Esophagus mucosa (tissue), 1 donor: ENCODE data around the gene CREG2. TPM values are rescaled to one million over a fixed set of nuclear protein-coding genes. Genes with fewer than 3 reads are reported as not detected.
A peak's percentile ranks its signal among the peaks of the same experiment; 100 is the strongest.

ENCODE experiments used
- ATAC-seq: fragments of 200-7000 bp; cut with Tn5 transposase; one replicate; pipeline ENCODE4 v1.9.1; 2020
- total RNA-seq: library from RNA; stranded (reverse); gene quantifications from one replicate; pipeline ENCODE4 v1.2.4, GENCODE V29; 2023
- donor health status: DM: yes; HTN: yes; CAD: no.

The CREG2 gene, protein sequence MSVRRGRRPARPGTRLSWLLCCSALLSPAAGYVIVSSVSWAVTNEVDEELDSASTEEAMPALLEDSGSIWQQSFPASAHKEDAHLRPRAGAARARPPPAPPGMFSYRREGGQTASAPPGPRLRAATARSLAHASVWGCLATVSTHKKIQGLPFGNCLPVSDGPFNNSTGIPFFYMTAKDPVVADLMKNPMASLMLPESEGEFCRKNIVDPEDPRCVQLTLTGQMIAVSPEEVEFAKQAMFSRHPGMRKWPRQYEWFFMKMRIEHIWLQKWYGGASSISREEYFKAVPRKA
- total RNA-seq = 2.3 TPM

DNA sequence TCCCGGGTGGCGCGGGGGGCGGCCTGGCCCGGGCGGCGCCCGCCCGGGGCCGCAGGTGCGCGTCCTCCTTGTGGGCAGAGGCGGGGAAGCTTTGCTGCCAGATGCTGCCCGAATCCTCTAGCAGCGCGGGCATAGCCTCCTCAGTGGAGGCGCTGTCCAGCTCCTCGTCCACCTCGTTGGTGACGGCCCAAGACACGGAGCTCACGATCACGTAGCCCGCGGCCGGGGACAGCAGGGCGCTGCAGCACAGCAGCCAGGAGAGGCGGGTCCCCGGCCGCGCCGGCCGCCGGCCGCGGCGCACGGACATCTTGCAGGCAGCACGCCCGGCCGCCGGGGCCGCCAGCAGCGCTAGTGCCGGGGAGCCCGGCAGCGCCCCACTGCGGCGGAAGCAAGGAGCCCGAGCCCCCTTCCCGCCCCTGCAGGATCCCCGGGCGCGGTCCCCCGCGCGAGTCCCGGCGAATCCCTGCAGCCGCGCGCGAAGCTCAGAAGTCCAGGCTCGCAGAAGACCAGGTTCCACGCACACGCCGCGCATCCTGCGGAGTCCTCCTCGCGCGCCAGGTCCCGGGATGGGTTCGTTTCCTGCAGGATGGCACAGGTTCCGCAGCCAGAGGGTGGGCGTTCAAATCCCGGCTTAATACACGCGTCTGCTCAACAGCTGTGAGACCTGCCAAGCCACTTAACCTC, at the start of gene CREG2:
CREG2 (minus strand) TSS at position 353 of the 684 bp plus-strand sequence; CDS start at position 307, 46 bp downstream.
- peak; percentile 71 for ATAC-seq

DNA sequence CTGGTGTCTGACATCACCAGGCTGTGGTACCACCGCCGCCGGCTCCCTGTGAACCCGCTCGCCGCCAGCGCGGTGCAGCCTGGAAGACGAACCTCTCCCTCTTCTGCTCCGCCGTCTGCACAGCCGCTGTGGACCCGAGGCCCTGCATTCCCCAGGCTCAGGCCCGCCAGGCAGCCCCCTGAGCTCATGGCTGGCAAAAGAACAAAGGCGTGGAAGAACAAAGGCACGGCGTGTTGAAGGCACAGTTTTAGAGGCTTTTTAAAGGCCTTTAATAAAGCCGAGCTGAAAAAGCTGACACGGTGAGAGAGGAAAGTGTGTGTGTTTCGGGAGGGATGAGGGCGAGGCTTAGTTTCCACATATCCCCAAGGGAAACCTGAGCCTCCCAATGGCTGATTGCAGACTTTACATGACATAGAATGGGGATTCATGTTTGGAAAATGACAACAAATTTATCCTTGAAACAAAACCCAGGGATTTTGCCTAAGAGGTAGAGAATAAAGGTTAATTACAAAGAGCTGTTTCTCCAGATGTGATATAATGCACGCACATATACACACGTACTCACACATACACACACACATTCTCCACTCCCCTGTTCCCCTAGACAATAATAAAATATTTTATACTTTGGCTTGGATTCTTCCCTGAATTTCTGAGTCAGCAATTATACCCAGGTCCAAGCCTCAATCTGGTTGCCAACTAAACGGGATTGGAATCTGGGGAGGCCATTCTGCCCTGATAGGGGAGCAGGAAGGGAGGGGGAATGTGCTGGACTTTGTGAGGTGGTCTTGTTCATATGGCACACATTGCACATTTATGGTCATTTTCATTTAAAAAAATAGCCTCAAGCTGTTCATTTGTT, 47.9 kb upstream of the CREG2 start:
- peak; percentile 52 for ATAC-seq

DNA sequence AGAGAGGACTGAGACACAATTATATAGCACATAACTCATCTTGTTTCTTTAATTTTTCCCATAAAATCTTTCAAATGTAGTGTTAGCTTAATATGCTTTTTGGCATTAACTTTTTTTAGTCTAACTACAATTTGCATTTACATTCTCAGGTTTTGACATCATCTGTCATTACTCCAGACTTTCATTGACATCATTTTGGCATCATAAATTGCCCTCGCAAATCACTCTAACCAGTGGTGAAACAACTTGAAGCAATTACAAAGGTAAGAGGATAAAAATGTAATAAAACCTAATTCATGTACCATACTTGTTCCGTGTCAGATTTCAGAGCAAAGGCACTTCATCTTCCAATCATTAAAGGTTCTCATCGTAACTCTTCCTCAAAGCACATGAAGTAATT, 46.2 kb upstream of the CREG2 start:
- ATAC-seq = no peak

DNA sequence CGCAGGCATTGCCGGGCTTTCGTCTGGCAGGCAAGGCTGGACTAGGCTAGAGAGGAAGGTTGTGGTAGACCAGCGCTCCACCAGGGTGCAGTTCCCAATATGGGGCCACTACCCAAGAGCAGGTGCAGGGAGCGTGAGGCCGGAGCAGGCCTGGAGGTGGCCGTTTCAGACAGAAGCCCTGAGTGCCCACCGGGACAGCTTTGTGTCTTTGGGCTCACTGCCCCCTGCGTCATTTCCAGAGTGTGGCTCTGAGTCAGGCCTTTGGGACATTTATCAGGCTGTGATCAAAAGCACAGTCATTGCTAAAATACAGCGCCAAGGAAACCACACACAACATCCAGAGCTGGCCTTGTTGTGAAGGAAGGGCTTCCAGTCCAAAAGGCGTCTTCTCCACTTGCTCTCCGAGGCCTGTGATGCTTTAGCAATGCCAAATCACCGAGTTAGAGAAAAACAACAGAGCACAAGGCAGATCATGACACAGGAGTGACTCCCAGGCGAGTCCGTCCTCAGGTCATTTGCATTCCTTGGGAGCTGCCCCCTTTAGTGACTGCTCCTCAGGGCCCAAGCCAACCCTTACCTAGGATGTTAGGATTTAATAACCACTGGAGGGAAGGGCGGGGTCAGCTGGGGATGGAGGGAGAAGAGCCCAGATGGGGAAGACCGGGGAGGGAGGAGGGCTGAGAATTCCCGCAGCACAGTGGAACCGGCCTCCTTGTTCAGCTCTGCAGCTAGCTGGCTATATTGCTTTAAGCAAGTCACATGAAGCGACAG, 45.3 kb upstream of the CREG2 start:
- no peak for ATAC-seq

DNA sequence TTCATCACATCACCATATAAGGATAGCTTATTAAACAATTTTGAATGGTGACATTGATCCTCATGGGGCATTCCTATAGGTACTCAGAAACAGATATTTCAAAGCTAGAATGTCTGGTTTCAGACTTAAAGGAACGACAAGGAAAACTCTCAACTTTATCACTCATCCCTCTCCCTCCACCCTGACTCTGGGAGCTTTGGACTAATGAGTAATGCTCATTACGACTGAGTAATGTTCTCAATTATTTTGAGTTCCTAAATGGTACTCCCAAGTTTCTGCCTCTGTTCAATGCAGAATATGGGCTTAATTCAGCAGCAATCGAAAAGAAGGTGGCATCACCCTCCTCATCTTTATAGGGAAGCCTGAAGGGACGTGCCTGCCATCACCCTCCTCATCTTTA, 44.2 kb upstream of the CREG2 start:
- ATAC-seq = no peak

DNA sequence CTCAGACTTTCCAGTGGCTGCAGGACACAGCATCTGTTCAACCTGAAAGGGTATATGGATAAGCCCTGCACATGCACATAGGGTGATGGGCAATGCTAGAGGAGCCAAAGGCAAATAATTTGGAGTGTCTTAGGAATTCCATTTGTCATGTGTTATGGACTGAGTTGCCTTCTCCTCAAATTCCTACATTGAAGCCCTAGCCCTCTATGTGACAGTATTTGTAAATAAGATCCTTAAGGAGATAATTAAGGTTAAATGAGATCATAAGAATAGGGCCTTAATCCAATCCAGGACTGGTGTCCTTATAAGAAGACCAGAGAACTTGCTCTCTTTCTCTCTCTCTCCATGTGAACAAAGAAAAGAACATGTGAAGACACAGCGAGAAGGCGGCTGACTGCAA, 42.9 kb upstream of the CREG2 start:
- ATAC-seq = no peak

DNA sequence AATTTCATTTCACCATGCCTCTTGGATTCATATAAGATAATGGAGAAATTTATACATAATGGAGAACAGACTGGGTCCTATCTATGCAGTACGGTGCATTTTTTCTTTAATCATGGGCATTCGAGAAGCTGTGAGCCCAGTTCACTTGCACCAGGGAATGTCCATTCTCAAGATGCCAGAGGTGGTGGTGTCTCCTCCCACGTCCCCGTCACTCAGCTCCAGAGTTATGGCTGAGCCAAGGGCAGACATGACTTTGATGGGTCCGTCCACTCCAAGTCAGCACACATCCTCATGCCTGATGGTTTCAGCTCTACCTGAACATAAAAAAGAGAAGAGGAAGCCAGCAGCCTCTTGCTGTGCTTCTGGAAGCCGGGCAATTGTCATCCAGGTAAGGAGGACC, 42.1 kb upstream of the CREG2 start:
- no peak for ATAC-seq

DNA sequence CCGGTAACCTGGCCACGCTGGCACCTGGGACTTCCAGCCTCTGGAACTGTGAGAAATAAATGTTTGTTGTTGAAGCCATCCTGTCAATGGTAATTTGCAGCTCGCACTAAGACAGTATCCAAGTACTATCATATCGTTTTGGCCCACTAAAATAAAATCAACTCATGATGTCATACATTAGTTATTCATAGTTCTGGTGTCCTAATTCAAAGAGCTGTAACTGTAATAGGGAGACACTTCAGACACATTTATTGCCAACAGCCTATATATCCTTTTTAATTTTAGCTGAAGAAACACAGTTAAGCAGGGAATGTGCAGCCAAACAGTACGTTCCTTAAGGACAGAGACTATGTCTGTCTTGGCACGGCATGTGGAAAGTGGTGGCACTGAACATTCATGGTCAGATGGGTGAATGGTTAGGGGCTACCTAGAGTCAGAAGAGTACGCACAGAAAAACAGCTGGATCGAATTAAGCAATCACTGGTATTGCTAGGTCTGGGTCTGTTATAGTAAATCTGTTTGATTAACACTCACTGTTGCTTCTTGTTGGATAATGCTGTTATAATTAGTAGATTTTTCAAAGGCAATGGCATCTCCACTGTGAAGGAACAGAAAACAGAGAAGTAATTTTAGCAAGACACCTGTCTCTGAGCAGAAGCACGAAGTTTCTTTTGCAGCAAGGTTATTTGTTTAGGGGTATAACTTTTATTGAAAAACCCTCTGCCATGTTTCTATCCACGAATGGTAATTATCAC, 41.3 kb upstream of the CREG2 start:
- no peak for ATAC-seq

DNA sequence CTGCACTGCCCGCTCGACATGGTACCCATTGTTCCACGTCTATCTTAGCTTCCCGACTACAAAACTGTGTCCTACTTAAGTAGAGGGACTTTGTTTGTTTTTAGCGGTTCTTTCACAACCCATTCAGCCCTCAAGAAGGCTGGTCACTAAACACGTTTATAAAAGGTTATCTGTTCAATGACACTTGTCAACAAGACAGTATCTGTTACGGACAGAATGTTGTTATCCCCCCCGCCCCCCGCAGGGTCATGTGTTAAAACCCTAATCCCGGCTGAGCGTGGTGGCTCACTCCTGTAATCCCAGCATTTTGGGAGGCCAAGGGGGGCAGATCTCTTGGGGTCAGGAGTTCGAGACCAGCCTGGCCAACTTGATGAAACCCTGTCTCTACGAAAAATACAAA, 40.4 kb upstream of the CREG2 start:
- no peak for ATAC-seq

DNA sequence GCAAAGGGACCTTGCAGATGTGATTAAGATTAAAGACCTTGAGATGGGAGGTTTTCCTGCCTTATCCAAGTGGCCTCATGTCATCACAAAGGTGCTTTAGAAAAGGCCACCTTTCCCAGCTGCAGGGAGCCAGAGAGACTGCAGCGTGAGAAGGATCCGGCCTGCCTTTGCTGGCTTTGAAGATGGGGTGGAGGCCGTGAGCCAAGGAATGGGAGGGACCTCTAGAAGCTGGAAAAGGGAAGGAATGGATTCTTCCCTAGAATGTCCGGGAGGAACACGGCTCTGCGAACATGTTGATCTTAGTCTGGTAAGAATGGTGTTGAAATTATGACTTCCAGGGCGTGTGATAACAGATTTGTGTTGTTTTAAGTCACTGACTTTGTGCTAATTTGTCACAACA, 39.9 kb upstream of the CREG2 start:
- no peak for ATAC-seq

DNA sequence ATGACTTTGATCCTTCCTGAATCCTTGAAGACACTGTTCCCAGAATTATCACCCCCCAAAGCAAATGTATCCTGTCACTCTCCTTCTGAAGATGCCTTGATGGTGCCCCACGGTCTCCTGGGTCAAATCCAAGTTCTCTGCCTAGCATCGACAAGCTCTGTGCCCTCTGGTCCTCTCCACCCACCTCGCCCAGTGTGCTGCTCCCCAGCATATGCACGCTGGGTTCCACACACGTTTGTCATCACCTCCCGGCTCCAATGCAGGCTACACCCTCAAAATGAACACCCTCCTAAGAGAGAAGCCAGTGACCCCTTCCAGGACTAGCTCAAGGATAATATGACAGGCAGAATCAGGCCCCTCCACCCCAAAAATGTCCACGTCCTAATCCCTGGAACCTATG, 39.5 kb upstream of the CREG2 start:
- no peak for ATAC-seq

DNA sequence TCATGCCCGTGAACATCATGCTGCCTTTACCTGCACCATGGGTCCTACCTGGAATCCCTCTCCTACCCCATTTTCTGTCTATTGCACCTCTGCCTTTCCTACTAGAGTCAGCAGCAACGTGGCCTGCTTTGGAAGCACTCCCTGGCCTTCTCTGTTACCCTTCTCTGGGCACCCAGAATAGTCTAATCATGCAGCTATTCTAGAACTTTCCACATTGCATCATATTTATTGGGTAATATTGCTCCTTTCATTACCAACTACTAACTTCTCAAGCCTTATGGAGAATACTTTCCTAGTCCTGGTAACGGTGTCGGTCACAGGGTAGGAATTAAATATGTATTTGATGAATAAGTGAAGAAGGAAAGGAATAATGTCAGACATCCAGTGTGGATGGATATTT, 33.3 kb upstream of the CREG2 start:
- ATAC-seq = no peak

DNA sequence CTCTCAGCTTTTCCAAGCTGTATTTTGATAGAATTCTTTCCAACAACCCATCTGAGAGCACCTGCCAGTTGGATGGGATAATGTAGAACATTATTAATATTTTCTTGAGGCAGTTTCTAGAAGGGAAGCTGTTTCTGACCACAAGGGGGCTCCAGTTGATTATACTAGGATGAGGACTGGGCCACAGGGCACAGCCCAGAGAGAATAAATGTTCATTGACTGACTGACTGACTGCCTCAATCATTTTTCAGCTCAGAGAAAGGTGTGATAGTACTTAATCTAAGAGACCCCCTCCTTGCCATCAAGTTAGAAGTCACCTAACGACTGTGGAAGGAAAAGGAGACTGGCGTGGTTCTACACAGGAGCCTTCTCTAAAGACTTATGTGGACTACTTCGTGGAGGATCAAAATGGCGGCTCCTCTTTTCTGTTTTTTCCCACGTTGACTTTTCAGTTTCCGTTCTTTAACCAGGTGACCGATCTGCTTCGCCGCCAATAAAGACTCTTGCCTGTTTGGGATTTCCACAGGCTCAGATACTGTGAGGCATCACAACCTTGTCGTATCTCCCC, 31.9 kb upstream of the CREG2 start:
- ATAC-seq = peak; percentile 74

DNA sequence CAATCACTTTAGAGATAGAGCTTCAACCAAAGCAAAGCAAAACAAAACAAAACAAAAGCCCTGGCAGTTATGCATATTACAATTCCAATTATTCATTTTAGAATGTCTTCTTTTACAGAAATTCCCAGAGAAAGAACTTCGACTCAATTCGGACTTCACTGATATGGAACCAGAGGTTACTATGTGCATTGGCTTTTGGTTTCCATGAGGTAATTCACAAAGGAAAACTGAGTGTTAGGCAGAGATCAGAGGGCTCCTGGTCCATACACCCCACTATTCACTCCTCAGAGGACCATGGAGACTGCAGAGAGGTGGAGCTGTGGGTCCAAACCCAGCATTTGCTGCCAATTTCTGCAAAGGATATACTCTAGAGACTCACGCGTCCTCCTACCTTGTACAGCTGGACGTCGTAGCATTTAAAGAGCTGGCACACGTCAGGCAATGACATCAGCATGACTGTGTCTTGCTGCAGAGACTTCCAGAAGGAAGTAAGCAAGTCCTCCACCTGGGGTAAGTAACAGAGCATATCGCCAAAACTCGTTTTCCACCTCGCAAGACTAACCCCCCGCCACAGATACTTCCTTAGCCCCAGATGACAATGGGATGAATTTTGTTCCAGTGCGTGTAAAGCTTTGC, 31.3 kb upstream of the CREG2 start:
- ATAC-seq = peak; percentile 61

DNA sequence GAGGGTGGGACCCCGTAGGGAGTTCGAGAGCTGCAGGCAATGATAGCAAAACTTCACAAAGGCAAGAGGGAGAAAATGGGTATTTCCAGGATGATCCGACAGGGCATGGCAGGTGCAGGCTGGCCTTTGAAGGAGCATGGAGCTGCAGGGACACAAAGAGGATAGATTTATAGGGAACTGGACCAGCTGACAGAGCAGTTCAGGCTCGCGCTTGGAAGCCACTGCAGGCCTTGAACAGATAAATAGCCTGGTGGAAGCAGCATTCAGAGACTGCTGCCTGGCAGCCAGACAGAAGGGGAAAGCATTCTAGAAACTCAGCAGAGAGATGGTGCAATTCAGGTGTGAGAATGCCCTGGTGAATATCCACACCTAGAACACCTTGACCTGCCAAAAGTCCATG, 29.3 kb upstream of the CREG2 start:
- peak; percentile 21 for ATAC-seq

DNA sequence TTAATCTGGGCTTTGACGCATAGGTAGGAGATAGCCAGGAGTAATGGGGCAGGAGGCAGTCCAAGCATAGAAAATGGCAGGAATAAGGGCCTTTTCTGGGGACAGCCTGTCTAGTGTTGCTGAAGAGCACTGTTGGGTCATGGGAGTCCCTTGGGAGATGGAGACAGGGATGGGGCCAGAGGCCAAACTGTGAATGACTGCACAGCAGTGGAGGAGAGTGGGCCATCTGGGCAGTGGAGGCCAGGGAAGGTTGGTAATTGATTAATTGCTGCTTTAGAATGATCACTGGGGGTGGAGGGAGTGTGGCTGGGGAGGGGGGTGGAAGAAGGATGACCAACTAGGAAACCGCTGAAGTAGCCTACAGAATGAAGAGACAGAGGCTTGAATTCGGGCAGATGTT, 28.6 kb upstream of the CREG2 start:
- no peak for ATAC-seq

DNA sequence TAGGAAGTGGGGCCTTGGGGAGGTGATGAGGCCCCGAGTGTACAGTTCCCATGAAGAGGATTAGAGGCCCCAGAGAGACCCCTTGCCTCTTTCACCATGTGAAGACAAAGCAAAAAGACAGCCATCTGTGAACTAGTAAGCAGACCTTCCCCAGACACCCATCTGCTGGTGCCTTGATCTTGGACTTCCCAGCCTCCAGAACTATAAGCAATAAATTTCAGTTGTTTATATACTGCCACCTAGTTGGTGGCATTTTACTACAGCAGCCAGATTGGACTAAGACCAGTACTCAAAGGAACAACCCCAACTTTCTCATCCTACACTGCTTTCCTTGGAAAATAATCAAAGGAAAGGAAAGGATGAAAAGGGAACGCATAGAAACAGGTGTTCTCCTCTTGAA, 27.9 kb upstream of the CREG2 start:
- ATAC-seq = no peak

DNA sequence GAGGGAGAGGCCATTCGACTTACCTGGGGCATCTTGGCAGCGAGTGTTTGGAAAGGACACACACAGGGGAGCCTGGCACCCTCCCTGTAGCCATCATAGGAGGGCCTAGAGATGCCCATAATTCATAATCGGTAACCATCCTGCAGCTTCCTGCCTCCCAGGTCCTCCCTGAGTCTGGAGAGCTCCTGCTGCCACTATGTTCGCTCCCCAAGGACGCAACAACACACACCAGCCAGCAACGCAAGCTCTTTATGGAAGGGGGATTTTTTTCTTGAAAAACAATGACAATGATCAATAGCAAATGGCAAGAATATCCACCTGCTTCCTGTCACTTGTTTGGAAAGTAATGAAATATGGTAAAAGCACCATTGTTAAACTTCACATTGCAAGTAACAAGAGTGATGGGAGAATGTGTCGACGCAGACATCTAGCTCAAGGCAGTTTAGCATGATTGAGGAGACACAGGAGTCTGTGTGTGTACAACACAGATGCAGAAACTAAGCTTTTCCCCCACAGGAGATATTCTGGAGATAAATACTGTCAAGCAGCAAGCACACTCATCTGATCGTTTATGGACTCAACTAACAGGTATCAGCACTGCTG, 24.9 kb upstream of the CREG2 start:
- no peak for ATAC-seq

DNA sequence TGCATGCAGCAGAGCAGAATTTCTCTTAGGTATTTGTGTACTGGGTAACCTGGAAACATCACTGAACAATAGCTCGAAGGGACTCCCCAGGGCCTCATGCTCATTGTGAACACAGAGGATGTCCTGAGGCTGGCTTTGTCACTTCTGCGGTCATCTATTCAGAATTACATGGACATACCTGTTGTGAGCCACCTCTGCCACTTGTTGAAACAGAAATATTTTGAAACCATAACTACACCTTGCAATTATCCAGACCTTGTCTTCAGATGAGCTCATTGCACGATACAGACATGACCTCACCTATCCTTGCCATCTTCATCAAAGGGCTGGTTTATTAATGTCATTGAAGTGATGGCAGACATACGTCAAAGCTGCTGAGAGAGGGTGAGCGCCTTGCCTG, 23.4 kb upstream of the CREG2 start:
- no peak for ATAC-seq

DNA sequence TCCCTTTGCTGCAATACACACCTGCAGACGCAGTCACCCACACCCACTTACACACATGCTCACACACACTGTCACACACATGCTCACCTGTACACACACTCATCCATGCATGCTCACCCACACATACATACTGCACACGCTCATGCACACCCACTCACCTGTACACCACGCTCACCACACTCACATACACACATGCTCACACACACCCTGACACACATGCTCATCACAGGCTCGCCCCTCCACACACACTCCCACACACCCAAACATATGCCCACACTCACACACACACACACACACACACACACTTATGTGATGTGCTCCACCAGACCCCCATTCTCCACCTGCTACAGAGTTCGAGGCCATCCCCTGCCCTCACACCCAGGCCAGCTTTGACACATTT, 22.8 kb upstream of the CREG2 start:
- peak; percentile 21 for ATAC-seq

DNA sequence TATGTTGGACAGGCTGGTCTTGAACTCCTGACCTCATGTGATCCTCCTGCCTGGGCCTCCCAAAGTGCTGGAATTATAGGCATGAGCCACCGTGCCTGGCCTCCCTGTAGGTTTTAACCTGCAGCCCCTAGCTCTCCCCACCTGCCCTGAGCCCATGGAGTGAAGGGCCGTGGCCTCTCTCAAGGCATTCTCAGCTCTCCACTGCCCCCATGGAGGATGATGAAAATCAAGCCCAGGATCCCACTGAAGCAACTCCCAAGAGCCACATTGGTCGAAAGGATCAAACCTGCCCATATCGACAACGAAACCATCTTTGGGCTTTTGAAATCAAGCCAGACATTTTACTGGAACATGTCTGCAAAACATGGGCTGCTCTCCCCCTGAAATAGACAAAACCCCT, 22.4 kb upstream of the CREG2 start:
- no peak for ATAC-seq
